ENCODE data around the gene SPATA12. TPM values are rescaled to one million over a fixed set of nuclear protein-coding genes. Genes with fewer than 3 reads are reported as not detected.

SPATA12 gene
- total and polyA plus RNA-seq, 2 experiments from 2014 or later = 0.10 to 0.65 TPM

- Mint-ChIP-seq H3K36me3 (ENCODE audit: low read depth) (peaks cover 10% of the 10 kb centered on the region; the same call in 2 of the 3 replicates), H3K4me3 (no peak overlapping the region), H3K27me3 (ENCODE audit: insufficient read depth, low read depth, poor library complexity) (peaks cover 19% of the 10 kb centered on the region), H3K27ac (no peak overlapping the region), H3K9me3 (peaks cover 4% of the 10 kb centered on the region; the same call in 2 of the 3 replicates), H3K4me1 (no peaks in the 10 kb centered on the region; the same call in none of the 3 replicates)
- no peak overlapping the region for H3K4me2 ChIP-seq
- no peak overlapping the region for H2AFZ ChIP-seq
- H3K79me2 ChIP-seq (replicated peaks; ENCODE audit: insufficient read depth) = no peaks in the 10 kb centered on the region
- DNase-seq (ENCODE audit: low spot score) (no peak), ATAC-seq (no peak)
- peaks cover 18% of the 10 kb centered on the region for H3K27me3 ChIP-seq (ENCODE audit: insufficient read depth)
- H3K4me1 ChIP-seq (ENCODE audit: insufficient read depth) = 0 out of 2 replicates have a peak, but pooled peaks cover 4% of the 10 kb centered on the region
- TF ChIP-seq POLR2AphosphoS5 (IDR thresholded peaks at IDR 0.05; ENCODE audit: low read depth) = no peak
- no peak for TF ChIP-seq STAT1 (IDR thresholded peaks at IDR 0.05; ENCODE audit: unreplicated experiment)
- TF ChIP-seq ZNF331 (CRISPR knock-in tag; IDR thresholded peaks at IDR 0.05; ENCODE audit: low read depth) = no peak
- TF ChIP-seq, protein P1, sequence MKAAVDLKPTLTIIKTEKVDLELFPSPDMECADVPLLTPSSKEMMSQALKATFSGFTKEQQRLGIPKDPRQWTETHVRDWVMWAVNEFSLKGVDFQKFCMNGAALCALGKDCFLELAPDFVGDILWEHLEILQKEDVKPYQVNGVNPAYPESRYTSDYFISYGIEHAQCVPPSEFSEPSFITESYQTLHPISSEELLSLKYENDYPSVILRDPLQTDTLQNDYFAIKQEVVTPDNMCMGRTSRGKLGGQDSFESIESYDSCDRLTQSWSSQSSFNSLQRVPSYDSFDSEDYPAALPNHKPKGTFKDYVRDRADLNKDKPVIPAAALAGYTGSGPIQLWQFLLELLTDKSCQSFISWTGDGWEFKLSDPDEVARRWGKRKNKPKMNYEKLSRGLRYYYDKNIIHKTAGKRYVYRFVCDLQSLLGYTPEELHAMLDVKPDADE (IDR thresholded peaks at IDR 0.05) = no peak
- TF ChIP-seq EZH2phosphoT487 (IDR thresholded peaks at IDR 0.05; ENCODE audit: unreplicated experiment) = no peak
- TF ChIP-seq, protein P2, sequence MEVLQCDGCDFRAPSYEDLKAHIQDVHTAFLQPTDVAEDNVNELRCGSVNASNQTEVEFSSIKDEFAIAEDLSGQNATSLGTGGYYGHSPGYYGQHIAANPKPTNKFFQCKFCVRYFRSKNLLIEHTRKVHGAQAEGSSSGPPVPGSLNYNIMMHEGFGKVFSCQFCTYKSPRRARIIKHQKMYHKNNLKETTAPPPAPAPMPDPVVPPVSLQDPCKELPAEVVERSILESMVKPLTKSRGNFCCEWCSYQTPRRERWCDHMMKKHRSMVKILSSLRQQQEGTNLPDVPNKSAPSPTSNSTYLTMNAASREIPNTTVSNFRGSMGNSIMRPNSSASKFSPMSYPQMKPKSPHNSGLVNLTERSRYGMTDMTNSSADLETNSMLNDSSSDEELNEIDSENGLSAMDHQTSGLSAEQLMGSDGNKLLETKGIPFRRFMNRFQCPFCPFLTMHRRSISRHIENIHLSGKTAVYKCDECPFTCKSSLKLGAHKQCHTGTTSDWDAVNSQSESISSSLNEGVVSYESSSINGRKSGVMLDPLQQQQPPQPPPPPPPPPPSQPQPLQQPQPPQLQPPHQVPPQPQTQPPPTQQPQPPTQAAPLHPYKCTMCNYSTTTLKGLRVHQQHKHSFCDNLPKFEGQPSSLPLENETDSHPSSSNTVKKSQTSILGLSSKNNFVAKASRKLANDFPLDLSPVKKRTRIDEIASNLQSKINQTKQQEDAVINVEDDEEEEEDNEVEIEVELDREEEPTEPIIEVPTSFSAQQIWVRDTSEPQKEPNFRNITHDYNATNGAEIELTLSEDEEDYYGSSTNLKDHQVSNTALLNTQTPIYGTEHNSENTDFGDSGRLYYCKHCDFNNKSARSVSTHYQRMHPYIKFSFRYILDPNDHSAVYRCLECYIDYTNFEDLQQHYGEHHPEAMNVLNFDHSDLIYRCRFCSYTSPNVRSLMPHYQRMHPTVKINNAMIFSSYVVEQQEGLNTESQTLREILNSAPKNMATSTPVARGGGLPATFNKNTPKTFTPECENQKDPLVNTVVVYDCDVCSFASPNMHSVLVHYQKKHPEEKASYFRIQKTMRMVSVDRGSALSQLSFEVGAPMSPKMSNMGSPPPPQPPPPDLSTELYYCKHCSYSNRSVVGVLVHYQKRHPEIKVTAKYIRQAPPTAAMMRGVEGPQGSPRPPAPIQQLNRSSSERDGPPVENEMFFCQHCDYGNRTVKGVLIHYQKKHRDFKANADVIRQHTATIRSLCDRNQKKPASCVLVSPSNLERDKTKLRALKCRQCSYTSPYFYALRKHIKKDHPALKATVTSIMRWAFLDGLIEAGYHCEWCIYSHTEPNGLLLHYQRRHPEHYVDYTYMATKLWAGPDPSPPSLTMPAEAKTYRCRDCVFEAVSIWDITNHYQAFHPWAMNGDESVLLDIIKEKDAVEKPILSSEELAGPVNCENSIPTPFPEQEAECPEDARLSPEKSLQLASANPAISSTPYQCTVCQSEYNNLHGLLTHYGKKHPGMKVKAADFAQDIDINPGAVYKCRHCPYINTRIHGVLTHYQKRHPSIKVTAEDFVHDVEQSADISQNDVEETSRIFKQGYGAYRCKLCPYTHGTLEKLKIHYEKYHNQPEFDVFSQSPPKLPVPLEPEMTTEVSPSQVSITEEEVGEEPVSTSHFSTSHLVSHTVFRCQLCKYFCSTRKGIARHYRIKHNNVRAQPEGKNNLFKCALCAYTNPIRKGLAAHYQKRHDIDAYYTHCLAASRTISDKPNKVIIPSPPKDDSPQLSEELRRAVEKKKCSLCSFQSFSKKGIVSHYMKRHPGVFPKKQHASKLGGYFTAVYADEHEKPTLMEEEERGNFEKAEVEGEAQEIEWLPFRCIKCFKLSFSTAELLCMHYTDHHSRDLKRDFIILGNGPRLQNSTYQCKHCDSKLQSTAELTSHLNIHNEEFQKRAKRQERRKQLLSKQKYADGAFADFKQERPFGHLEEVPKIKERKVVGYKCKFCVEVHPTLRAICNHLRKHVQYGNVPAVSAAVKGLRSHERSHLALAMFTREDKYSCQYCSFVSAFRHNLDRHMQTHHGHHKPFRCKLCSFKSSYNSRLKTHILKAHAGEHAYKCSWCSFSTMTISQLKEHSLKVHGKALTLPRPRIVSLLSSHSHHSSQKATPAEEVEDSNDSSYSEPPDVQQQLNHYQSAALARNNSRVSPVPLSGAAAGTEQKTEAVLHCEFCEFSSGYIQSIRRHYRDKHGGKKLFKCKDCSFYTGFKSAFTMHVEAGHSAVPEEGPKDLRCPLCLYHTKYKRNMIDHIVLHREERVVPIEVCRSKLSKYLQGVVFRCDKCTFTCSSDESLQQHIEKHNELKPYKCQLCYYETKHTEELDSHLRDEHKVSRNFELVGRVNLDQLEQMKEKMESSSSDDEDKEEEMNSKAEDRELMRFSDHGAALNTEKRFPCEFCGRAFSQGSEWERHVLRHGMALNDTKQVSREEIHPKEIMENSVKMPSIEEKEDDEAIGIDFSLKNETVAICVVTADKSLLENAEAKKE (CRISPR knock-in tag; IDR thresholded peaks at IDR 0.05) = no peak
- TF ChIP-seq, protein P3, sequence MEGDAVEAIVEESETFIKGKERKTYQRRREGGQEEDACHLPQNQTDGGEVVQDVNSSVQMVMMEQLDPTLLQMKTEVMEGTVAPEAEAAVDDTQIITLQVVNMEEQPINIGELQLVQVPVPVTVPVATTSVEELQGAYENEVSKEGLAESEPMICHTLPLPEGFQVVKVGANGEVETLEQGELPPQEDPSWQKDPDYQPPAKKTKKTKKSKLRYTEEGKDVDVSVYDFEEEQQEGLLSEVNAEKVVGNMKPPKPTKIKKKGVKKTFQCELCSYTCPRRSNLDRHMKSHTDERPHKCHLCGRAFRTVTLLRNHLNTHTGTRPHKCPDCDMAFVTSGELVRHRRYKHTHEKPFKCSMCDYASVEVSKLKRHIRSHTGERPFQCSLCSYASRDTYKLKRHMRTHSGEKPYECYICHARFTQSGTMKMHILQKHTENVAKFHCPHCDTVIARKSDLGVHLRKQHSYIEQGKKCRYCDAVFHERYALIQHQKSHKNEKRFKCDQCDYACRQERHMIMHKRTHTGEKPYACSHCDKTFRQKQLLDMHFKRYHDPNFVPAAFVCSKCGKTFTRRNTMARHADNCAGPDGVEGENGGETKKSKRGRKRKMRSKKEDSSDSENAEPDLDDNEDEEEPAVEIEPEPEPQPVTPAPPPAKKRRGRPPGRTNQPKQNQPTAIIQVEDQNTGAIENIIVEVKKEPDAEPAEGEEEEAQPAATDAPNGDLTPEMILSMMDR (conservative IDR thresholded peaks at IDR 0.05; ENCODE audit: low read depth in 2 of 2) = no peak
- no peak for TF ChIP-seq ZNF114 (CRISPR knock-in tag; IDR thresholded peaks at IDR 0.05)
- TF ChIP-seq EZH2 (IDR thresholded peaks at IDR 0.05; ENCODE audit: low read depth, unreplicated experiment) = no peak
- TF ChIP-seq, protein P4, sequence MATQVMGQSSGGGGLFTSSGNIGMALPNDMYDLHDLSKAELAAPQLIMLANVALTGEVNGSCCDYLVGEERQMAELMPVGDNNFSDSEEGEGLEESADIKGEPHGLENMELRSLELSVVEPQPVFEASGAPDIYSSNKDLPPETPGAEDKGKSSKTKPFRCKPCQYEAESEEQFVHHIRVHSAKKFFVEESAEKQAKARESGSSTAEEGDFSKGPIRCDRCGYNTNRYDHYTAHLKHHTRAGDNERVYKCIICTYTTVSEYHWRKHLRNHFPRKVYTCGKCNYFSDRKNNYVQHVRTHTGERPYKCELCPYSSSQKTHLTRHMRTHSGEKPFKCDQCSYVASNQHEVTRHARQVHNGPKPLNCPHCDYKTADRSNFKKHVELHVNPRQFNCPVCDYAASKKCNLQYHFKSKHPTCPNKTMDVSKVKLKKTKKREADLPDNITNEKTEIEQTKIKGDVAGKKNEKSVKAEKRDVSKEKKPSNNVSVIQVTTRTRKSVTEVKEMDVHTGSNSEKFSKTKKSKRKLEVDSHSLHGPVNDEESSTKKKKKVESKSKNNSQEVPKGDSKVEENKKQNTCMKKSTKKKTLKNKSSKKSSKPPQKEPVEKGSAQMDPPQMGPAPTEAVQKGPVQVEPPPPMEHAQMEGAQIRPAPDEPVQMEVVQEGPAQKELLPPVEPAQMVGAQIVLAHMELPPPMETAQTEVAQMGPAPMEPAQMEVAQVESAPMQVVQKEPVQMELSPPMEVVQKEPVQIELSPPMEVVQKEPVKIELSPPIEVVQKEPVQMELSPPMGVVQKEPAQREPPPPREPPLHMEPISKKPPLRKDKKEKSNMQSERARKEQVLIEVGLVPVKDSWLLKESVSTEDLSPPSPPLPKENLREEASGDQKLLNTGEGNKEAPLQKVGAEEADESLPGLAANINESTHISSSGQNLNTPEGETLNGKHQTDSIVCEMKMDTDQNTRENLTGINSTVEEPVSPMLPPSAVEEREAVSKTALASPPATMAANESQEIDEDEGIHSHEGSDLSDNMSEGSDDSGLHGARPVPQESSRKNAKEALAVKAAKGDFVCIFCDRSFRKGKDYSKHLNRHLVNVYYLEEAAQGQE (IDR thresholded peaks at IDR 0.05; ENCODE audit: unreplicated experiment) = no peak
- no peaks in the 10 kb centered on the region for H3K9me2 ChIP-seq (ENCODE audit: insufficient read depth)
- H3F3A ChIP-seq (replicated peaks; ENCODE audit: low read depth) = 0 out of 2 replicates have a peak, but pooled peaks cover 3% of the 10 kb centered on the region
- peaks cover 8% of the 10 kb centered on the region for H4K20me1 ChIP-seq (replicated peaks; ENCODE audit: insufficient read depth)
- no peak overlapping the region for H3K4me3 ChIP-seq
- H3K36me3 ChIP-seq (ENCODE audit: insufficient read depth) = no peaks in the 10 kb centered on the region
- no peak overlapping the region for H3K27ac ChIP-seq (ENCODE audit: low read depth)
These were observed 13.2 kb downstream of the SPATA12 start for GRCh38 chr3:57073628-57074027.

All from GM23338 (cell line).